ELF-1 (cell line): ENCODE measurements around the gene GRP.
"Not testable (repeated sequence)": the region's sequence is repeated elsewhere in the genome, so short reads cannot be mapped to it uniquely, and the experiment has no call there.

Source experiments
- DNase-seq: peaks from one replicate; pipeline ENCODE4 v3.0.0-alpha.2; 2016; ENCODE audit warnings: low read depth, low spot score

Gene GRP

GRCh38 chr18:59229191-59229590, 9.2 kb downstream of the GRP start:
- no peak for DNase-seq

- DNase-seq, result no peak
These were observed 9.9 kb downstream of the GRP start for GRCh38 chr18:59229701-59230443.

DNA sequence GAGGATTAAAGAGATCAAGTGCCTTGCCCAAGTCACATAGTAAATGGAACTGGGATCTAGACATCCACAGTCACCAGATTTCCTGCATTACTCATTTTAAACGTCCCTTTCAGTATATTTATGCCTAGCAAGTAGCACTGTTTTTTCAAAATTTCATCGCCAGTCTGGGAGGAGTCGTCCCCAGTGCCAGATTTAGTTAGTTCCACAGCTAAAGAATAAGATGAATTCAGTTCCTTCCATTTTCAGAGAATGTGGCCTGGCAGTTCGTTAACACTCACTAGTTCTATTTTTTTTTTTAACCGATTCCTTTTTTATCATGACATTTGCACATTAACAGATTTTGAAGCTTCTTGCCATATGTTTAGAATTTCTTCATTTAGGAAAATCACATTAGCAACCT, 11.2 kb downstream of the GRP start:
- DNase-seq, result no peak

DNA sequence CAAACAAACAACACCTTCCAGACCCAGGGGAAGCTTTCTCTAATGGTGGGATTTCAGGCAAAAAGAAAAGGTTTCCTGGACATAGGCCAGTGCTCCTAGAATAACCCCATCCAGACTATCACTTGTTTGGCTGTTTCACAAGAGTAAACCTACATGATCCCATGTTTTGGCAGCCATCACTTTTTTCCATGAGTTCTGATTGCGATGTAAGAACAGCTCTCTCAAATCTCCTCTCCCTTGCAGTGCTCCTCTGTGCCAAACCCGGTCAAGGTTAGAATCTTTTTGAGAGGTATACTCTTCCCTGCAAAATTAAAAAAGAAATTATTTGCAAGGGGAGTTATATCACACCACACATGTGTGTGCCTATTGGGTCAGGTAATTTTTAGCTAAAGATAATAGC, 11.9 kb downstream of the GRP start:
- DNase-seq, result no peak

GRCh38 chr18:59232309-59233016, 12.5 kb downstream of the GRP start:
- peak; percentile 21 for DNase-seq

DNA sequence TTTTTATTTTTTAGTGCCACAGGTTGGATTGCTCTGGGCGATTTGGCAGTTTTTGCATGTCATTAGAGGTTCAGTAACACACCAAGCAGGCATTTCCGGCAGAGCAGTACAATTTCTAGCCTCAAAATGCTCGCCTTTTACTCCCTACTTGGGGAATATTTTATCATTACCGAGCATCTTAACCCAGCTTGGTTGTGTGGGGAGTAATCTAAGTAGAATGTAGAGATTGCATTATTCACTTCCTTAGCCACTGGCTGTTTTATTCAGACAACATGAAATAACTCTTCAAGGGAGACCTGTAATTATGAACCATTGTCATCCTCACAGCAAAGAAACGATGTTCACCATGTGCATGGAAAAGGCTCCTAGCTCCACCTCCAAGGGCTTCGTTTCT, 13.1 kb downstream of the GRP start:
- DNase-seq, result no peak

DNA sequence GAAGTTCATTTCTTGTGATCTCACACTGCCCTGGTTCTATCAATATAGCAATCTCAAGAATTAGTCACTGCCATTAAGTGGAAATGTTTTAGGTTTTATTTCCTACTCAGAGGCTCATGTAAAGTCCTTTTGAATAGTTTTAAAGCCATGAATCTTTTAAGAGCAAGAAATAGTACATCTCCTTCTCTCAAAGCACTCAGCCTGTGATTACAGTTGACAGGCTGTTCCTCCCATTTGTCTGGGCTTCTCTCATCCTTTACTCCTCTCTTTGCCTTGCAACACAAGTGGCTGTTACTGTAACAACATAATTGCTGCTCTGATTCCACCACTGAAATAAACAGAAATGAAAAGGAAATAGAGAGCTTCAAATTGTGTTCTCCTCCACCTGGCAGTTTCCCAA, 18.4 kb downstream of the GRP start:
- DNase-seq, result no peak

GRCh38 chr18:59239642-59240041, 19.7 kb downstream of the GRP start:
- DNase-seq, result no peak

- DNase-seq, result no peak
These were observed 22.9 kb downstream of the GRP start for GRCh38 chr18:59242906-59243305.

DNA sequence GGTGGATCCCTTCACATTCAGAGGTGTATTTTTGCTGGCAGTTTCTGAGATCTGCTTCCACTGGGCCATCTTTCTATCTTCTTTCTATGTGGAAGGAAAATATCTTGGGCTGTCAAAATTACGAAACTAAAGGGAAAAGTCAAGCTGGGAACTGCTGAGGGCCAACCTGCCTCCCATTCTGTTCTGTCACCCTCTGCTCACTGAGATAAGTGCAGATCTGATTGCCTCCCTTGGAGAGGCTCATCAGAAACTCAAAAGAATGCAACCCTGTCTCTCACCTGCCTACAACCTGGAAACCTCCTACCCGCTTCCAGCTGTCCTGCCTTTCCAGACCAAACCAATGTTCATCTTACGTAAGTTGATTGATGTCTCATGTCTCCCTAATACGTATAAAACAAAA, 26.8 kb downstream of the GRP start:
- no peak for DNase-seq

- peak; percentile 45 for DNase-seq
These were observed 29.3 kb downstream of the GRP start for GRCh38 chr18:59249199-59249774.

DNA sequence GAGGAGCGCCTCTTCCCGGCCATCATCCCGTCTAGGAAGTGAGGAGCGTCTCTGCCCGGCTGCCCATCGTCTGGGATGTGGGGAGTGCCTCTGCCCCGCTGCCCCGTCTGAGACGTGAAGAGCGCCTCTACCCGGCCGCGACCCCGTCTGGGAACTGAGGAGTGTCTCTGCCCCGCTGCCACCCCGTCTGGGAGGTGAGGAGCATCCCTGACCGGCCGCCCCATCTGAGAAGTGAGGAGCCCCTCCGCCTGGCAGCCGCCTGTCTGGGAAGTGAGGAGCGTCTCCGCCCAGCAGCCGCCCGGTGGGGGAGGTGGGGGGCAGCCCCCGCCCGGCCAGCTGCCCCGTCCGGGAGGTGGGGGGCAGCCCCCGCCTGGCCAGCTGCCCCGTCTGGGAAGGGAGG, 35.5 kb downstream of the GRP start:
- DNase-seq, result not testable (repeated sequence)

DNA sequence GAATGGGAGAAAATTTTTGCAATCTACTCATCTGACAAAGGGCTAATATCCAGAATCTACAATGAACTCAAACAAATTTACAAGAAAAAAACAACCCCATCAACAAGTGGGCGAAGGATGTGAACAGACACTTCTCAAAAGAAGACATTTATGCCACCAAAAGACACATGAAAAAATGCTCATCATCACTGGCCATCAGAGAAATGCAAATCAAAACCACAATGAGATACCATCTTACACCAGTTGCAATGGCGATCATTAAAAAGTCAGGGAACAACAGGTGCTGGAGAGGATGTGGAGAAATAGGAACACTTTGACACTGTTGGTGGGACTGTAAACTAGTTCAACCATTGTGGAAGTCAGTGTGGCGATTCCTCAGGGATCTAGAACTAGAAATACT, 41.9 kb downstream of the GRP start:
- not testable (repeated sequence) for DNase-seq

- not testable (repeated sequence) for DNase-seq
These were observed 42.3 kb downstream of the GRP start for GRCh38 chr18:59262243-59262642.

- DNase-seq, result no peak
These were observed 43.7 kb downstream of the GRP start for GRCh38 chr18:59263661-59264060.

- DNase-seq, result peak; percentile 45
These were observed 44.2 kb downstream of the GRP start for GRCh38 chr18:59264121-59264571.

- no peak for DNase-seq
These were observed 44.8 kb downstream of the GRP start for GRCh38 chr18:59264651-59265245.

GRCh38 chr18:59265246-59265973, 45.5 kb downstream of the GRP start:
- peak; percentile 54 for DNase-seq

- DNase-seq, result no peak
These were observed 46.0 kb downstream of the GRP start for GRCh38 chr18:59265974-59266369.

DNA sequence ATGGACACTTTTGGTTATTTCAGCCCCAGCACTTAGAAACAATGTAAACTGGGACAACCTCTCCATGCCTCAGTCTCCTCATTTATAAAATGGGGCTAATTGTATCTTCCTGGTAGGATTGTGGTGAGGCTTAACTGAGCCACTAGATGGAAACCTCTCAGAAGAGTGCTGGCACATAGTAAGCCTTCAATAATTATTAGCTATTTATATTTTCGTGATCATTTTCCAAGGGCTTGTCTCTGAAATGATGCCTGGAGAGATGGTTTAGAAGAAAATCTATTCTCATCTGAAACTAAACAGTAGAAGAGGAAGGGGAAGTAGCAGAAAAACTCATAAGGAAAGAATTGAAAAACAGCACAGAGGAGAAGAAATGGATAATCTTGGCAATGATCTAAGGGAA, 46.5 kb downstream of the GRP start:
- no peak for DNase-seq

DNA sequence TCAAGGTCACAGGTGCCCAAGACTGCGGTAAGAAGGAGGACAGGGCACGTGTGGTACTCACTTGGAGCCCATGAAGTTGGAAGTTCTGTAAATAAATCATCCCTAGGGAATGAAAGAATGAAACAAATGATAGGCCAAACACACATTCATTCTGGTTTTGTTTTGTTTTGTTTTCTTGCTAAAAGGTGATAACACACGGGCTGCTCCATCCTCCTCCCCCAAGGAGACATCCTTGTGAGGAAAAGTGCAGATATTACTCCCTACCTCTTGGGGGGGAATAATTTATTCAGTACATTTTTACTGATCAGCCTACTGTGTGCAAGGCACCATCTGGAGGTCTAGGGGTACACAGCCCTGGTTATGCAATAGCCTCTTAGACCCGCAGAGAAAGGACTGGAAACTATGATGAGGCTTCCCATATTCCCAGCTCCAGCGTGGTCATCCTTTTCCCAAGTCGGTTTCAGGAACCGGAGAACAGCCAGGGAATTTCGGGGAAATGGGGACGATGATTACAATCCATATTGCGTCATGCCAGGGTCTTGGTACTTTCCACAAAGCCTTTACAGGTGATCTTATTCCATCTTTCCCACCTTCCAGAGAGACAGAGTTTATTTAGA, 47.0 kb downstream of the GRP start:
- DNase-seq, result no peak
